Right atrium auricular region (tissue), 2 donors: ENCODE measurements around the gene DOC2A. TPM values are rescaled to one million over a fixed set of nuclear protein-coding genes. Genes with fewer than 3 reads are reported as not detected.

ENCODE experiments used
- DNase-seq: peaks from one replicate; pipeline ENCODE4 v3.0.0-alpha.2; 2019; ENCODE audit warnings: low spot score
- H3K27ac ChIP-seq, 2 donors: fragments of 200-600 bp; sonication (generic); 1 replicate in 1 of 2; 2 replicates in 1 of 2; pipeline ENCODE4 v1.5.1; 2016 to 2019
- H3K27me3 ChIP-seq, 2 donors: fragments of 200-600 bp; sonication (generic); one replicate each; pipeline versions ENCODE4 v1.5.1 to v1.6.0; 2017 to 2019
- H3K36me3 ChIP-seq: fragments of 200-600 bp; sonication (generic); one replicate; pipeline ENCODE4 v1.5.1; 2016
- H3K4me1 ChIP-seq, 2 donors: fragments of 200-600 bp; sonication (generic); one replicate each; pipeline versions ENCODE4 v1.5.1 to v1.6.0; 2017 to 2019
- H3K4me3 ChIP-seq, 2 donors: fragments of 200-600 bp; sonication (generic); 1 replicate in 1 of 2; 2 replicates in 1 of 2; pipeline ENCODE4 v1.5.1; 2017 to 2019; ENCODE audit warnings: mild to moderate bottlenecking in 1 of 2, moderate library complexity in 1 of 2
- H3K9me3 ChIP-seq, 2 donors: fragments of 200-600 bp; sonication (generic); one replicate each; pipeline ENCODE4 v1.5.1; 2019
- total RNA-seq, 2 donors: library from RNA; depleted of rRNA; stranded (reverse); fragments of >200 nt; gene quantifications; one replicate each; pipeline ENCODE4 v1.1.0, GENCODE V29; 2016
- TF ChIP-seq, protein P1 (sequence below), 2 donors: fragments of 200-600 bp; sonication (generic); IDR thresholded peaks; one replicate each; pipeline ENCODE4 v1.5.1; 2019; ENCODE audit warnings: antibody characterized with exemption in 2 of 2

The DOC2A gene
- total RNA-seq, 2 donors from 2014 or later = not detected

GRCh38 chr16:30009085-30009862 lies 1.6 kb downstream of the DOC2A start:
- Histone ChIP-seq H3K4me1 (peaks cover 0 to 31% of the 10 kb centered on the region in 2 donors), H3K9me3 (no peaks in the 10 kb centered on the region), H3K27me3 (peaks cover 23 to 25% of the 10 kb centered on the region in 2 donors), H3K4me3 (no peak overlapping the region), H3K27ac (no peak overlapping the region), H3K36me3 (no peaks in the 10 kb centered on the region)
- no peak for DNase-seq
- TF ChIP-seq, protein P1, sequence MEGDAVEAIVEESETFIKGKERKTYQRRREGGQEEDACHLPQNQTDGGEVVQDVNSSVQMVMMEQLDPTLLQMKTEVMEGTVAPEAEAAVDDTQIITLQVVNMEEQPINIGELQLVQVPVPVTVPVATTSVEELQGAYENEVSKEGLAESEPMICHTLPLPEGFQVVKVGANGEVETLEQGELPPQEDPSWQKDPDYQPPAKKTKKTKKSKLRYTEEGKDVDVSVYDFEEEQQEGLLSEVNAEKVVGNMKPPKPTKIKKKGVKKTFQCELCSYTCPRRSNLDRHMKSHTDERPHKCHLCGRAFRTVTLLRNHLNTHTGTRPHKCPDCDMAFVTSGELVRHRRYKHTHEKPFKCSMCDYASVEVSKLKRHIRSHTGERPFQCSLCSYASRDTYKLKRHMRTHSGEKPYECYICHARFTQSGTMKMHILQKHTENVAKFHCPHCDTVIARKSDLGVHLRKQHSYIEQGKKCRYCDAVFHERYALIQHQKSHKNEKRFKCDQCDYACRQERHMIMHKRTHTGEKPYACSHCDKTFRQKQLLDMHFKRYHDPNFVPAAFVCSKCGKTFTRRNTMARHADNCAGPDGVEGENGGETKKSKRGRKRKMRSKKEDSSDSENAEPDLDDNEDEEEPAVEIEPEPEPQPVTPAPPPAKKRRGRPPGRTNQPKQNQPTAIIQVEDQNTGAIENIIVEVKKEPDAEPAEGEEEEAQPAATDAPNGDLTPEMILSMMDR (IDR thresholded peaks at IDR 0.05) = no peak

GRCh38 chr16:30007378-30007895 lies 3.4 kb downstream of the DOC2A start:
- Histone ChIP-seq H3K4me1 (peaks cover 0 to 31% of the 10 kb centered on the region in 2 donors), H3K9me3 (no peaks in the 10 kb centered on the region), H3K4me3 (no peak overlapping the region), H3K36me3 (no peaks in the 10 kb centered on the region), H3K27ac (no peak overlapping the region), H3K27me3 (peaks cover 23 to 25% of the 10 kb centered on the region in 2 donors)
- TF ChIP-seq, protein P1 (IDR thresholded peaks at IDR 0.05) = no peak
- no peak for DNase-seq

- H3K4me1 ChIP-seq = peaks cover 0 to 26% of the 10 kb centered on the region in 2 donors
Measured at GRCh38 chr16:30006659-30007377, 4.0 kb downstream of the DOC2A start.

DNA sequence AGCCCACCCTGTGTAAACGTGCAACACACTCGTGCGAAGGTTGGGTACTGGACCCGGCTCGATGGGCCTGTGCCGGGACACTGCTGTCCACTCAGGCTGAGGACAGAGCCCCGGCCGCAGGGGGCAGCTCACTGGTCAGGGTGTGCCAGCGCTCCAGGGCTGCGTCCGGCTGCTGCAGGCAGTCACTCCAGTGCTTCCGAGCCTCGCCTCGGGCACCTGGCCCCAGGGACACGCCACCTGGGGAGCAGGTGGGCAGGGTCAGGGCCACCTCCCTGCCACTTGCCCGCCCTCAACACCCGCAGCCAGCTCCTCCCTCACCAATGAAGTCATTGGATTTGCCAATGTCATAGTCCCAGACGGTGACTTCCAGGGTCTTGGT lies 4.7 kb downstream of the DOC2A start:
- Histone ChIP-seq H3K4me1 (peaks cover 0 to 19% of the 10 kb centered on the region in 2 donors), H3K4me3 (no peak overlapping the region), H3K9me3 (no peaks in the 10 kb centered on the region), H3K27ac (no peak overlapping the region), H3K36me3 (no peaks in the 10 kb centered on the region), H3K27me3 (peaks cover 13 to 17% of the 10 kb centered on the region in 2 donors)
- DNase-seq = no peak
- TF ChIP-seq, protein P1 (IDR thresholded peaks at IDR 0.05) = no peak

More at GRCh38 chr16:30006659-30007377, 4.0 kb downstream of the DOC2A start:
- no peak overlapping the region for H3K27ac ChIP-seq
- no peak overlapping the region for H3K4me3 ChIP-seq
- H3K36me3 ChIP-seq = no peaks in the 10 kb centered on the region
- DNase-seq = no peak
- TF ChIP-seq, protein P1 (IDR thresholded peaks at IDR 0.05) = no peak
- no peaks in the 10 kb centered on the region for H3K9me3 ChIP-seq
- peaks cover 19 to 24% of the 10 kb centered on the region in 2 donors for H3K27me3 ChIP-seq

GRCh38 chr16:30005341-30006094 lies 5.3 kb downstream of the DOC2A start:
- Histone ChIP-seq H3K36me3 (no peaks in the 10 kb centered on the region), H3K27me3 (peaks cover 7 to 12% of the 10 kb centered on the region in 2 donors), H3K4me3 (no peak overlapping the region), H3K9me3 (no peaks in the 10 kb centered on the region), H3K4me1 (peaks cover 0 to 13% of the 10 kb centered on the region in 2 donors), H3K27ac (no peak overlapping the region)
- DNase-seq = no peak
- TF ChIP-seq, protein P1 (IDR thresholded peaks at IDR 0.05) = peak; percentile 68 to 88
